Neuron (in vitro differentiated cells): ENCODE data around the gene VIPR2.
"Not testable (repeated sequence)": the region's sequence is repeated elsewhere in the genome, so short reads cannot be mapped to it uniquely, and the experiment has no call there.

ENCODE experiments used
- H2AFZ ChIP-seq: one replicate; pipeline ENCODE4 v1.6.1; 2013; ENCODE audit warnings: low read depth, mild to moderate bottlenecking, inconsistent platforms, low read length, moderate library complexity
- H3K27me3 ChIP-seq: one replicate; pipeline ENCODE4 v1.6.1; 2013; ENCODE audit warnings: low read length; ENCODE audit not compliant: insufficient read depth
- H3K36me3 ChIP-seq: one replicate; pipeline ENCODE4 v1.6.1; 2013; ENCODE audit warnings: low read length; ENCODE audit not compliant: insufficient read depth
- H3K4me1 ChIP-seq: one replicate; pipeline ENCODE4 v1.6.1; 2013; ENCODE audit warnings: low read length; ENCODE audit not compliant: insufficient read depth
- H3K4me3 ChIP-seq: 2 replicates; pipeline ENCODE4 v1.5.1; 2013; ENCODE audit warnings: mild to moderate bottlenecking, low read length, moderate library complexity
- H3K9me3 ChIP-seq: one replicate; pipeline ENCODE4 v1.6.1; 2013; ENCODE audit warnings: low read length

The VIPR2 gene

GRCh38 chr7:159166530-159166929 lies 21.9 kb upstream of the VIPR2 start:
- H2AFZ ChIP-seq = no peak overlapping the region
- no peak overlapping the region for H3K4me3 ChIP-seq
- H3K9me3 ChIP-seq = peaks cover 1% of the 10 kb centered on the region
- H3K27me3 ChIP-seq = no peaks in the 10 kb centered on the region
- no peaks in the 10 kb centered on the region for H3K4me1 ChIP-seq
- H3K36me3 ChIP-seq = no peaks in the 10 kb centered on the region

DNA sequence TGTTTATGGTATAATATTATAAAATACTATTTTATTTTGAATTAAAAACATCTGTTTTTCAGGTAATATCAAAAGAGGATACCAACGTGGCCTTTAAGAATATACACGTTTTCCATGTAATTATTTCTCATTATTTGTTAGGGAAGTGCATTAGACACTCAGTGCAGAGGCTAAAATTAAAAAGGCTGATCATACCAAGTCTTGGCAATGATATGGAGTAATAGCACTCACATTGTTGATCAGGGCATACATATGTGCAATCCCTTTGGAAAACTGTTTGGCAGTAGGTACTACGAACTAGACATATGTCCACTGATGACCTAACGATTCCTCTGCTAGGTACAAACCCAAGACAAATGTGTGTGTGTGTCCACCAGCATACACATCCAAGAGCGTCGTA lies 20.7 kb upstream of the VIPR2 start:
- H3K36me3 ChIP-seq = no peaks in the 10 kb centered on the region
- no peaks in the 10 kb centered on the region for H3K9me3 ChIP-seq
- no peaks in the 10 kb centered on the region for H3K4me1 ChIP-seq
- H2AFZ ChIP-seq = no peak overlapping the region
- H3K4me3 ChIP-seq = no peak overlapping the region
- H3K27me3 ChIP-seq = no peaks in the 10 kb centered on the region

GRCh38 chr7:159163703-159164301 lies 19.1 kb upstream of the VIPR2 start:
- H3K9me3 ChIP-seq, H3K4me3 ChIP-seq, H3K27me3 ChIP-seq, H3K36me3 ChIP-seq, H2AFZ ChIP-seq, H3K4me1 ChIP-seq: not testable (repeated sequence)

- H2AFZ ChIP-seq, H3K27me3 ChIP-seq, H3K36me3 ChIP-seq, H3K4me3 ChIP-seq, H3K9me3 ChIP-seq, H3K4me1 ChIP-seq: not testable (repeated sequence)
These were observed 17.5 kb upstream of the VIPR2 start for GRCh38 chr7:159162050-159162626.

DNA sequence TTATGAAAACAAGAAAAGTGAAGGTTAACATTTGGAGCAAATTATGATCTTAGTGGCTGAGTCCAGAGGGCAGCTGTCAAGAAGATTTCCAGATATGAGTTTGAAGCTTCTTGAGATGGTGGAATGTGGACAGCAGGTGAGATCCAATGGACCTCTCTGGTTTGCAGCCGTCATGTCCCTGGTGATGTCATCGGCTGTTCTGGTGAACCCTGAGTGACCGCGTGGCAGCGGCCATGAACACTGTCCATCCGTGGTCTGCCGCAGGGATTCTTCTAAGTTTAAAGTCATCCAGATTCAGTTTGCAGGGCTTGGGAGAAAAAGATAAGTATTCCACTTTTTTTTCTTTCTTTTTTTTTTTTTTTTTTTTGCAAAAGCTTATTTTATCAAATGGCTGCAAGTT lies 15.8 kb upstream of the VIPR2 start:
- Histone ChIP-seq H3K36me3 (no peaks in the 10 kb centered on the region), H2AFZ (no peak overlapping the region), H3K4me1 (no peaks in the 10 kb centered on the region), H3K27me3 (peaks cover 4% of the 10 kb centered on the region), H3K4me3 (no peak overlapping the region), H3K9me3 (no peaks in the 10 kb centered on the region)

GRCh38 chr7:159159731-159160130 lies 15.1 kb upstream of the VIPR2 start:
- H3K4me1 ChIP-seq = no peaks in the 10 kb centered on the region
- H2AFZ ChIP-seq = no peak overlapping the region
- H3K27me3 ChIP-seq = peaks cover 4% of the 10 kb centered on the region
- H3K9me3 ChIP-seq = no peaks in the 10 kb centered on the region
- no peaks in the 10 kb centered on the region for H3K36me3 ChIP-seq
- H3K4me3 ChIP-seq = no peak overlapping the region

DNA sequence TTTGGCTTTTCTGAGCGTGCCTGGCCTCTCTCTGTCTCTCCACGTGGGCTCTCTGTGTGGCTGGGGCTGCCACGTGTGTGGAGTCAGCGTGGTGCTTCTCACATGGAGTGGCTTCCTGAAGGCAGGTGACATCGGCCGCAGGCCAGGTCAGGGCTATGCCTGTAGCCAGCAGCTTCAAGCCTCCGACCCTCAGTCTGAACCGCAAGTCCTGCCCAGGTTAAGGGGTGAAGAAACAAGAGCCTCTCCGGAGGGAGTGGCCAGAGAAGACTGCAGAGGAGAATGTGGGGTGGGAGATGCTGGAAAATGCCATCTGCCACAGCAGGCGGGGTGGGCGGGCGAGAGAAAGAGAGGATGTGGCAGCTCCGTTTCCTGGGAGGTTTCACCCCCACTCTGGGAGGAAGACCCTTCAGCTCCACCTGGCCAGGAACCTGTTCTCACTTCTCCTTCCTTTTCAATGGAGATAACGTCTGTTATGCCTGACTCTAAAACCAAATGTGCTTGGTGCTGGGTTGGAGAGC lies 14.3 kb upstream of the VIPR2 start:
- no peak overlapping the region for H3K4me3 ChIP-seq
- no peak overlapping the region for H2AFZ ChIP-seq
- no peaks in the 10 kb centered on the region for H3K36me3 ChIP-seq
- no peaks in the 10 kb centered on the region for H3K9me3 ChIP-seq
- no peaks in the 10 kb centered on the region for H3K4me1 ChIP-seq
- peaks cover 4% of the 10 kb centered on the region for H3K27me3 ChIP-seq

GRCh38 chr7:159158125-159158887 lies 13.6 kb upstream of the VIPR2 start:
- no peaks in the 10 kb centered on the region for H3K36me3 ChIP-seq
- H2AFZ ChIP-seq = no peak overlapping the region
- no peak overlapping the region for H3K4me3 ChIP-seq
- H3K4me1 ChIP-seq = no peaks in the 10 kb centered on the region
- H3K27me3 ChIP-seq = peaks cover 4% of the 10 kb centered on the region
- no peaks in the 10 kb centered on the region for H3K9me3 ChIP-seq

- peaks cover 4% of the 10 kb centered on the region for H3K27me3 ChIP-seq
- H3K4me1 ChIP-seq = no peaks in the 10 kb centered on the region
- no peaks in the 10 kb centered on the region for H3K9me3 ChIP-seq
- H3K36me3 ChIP-seq = no peaks in the 10 kb centered on the region
- no peak overlapping the region for H2AFZ ChIP-seq
- H3K4me3 ChIP-seq = no peak overlapping the region
These were observed 13.0 kb upstream of the VIPR2 start for GRCh38 chr7:159157714-159158113.

DNA sequence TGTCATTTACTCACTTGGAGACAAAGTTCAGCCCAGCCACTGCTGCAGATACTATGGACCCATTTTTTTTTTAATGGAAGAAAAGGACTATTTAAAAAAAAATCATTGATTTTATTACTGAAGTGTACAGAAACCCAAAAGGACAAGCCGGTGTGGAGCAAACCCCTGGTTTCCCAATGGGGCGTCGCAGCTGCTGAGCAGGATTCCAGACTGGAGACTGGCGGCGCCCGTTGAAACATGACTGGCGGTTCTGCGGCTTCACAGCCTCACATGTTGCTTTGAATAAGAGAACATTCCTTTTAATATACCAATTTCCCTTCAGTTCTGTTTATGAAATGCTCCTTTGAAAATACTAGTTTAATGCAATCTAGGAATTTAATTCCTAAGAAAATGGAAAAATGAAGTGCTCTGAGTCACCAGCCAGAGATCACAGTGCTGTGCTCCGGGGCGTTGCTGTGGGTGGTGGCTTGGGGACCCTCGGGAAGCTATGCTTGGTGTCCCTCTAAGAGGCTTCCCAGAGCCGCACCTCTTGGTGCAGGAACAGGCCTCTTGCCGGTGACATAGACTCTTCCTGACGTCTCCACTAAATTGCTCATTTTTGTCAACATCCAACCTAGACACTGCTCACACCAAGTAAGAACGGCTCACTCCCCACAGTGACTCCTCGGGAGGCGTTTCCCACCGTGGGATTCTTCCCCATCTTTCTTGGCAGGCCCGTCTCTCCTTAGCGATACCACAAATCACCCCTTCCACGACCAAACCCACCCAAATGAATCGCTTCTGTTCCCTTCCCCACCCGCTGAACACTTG lies 12.0 kb upstream of the VIPR2 start:
- Histone ChIP-seq H3K9me3 (no peaks in the 10 kb centered on the region), H3K4me3 (no peak overlapping the region), H3K27me3 (peaks cover 4% of the 10 kb centered on the region), H3K4me1 (no peaks in the 10 kb centered on the region), H2AFZ (no peak overlapping the region), H3K36me3 (no peaks in the 10 kb centered on the region)

DNA sequence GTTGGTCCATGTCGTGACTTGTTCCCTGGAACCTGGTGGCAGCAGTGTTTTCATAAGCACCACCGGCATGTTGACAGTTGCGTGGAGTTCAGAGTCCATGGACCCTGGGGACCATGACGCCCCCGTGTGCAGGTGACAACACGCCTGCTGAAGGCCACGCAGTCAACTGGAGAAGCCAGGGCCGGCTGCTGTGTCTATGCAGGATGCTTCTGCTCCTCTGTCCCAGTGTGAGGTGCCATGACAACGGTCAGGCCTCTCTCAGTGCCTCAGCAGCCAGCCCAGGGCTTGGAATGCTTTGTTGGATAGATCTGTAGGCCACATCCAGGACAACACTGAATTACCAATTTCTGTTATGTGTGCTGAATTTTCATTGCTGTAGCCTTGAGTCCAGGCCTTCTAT lies 10.7 kb upstream of the VIPR2 start:
- Histone ChIP-seq H2AFZ (no peak overlapping the region), H3K9me3 (no peaks in the 10 kb centered on the region), H3K36me3 (no peaks in the 10 kb centered on the region), H3K4me3 (no peak overlapping the region), H3K4me1 (no peaks in the 10 kb centered on the region), H3K27me3 (peaks cover 4% of the 10 kb centered on the region)

DNA sequence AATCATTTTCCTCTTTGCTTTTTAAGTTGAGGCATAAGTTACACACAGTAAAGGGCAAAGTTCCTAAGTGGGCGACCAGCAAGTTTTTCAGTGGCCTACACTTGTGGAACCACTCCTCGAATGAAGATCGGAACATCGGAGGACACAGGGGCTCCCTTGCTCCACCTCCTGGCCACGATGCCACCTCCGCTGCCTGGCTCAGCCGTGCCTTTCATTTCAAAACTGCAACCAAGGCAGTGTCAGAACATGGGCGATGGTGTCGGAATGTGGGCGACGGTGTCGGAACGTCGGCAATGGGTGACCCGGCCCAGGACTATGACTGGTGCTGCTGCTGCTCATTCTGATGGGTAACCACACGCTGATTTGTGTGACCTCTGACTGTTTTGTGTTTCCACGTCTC lies 9.6 kb upstream of the VIPR2 start:
- H3K27me3 ChIP-seq = peaks cover 11% of the 10 kb centered on the region
- no peaks in the 10 kb centered on the region for H3K36me3 ChIP-seq
- no peaks in the 10 kb centered on the region for H3K4me1 ChIP-seq
- no peak overlapping the region for H2AFZ ChIP-seq
- H3K9me3 ChIP-seq = no peaks in the 10 kb centered on the region
- no peak overlapping the region for H3K4me3 ChIP-seq

- H3K4me1 ChIP-seq = no peaks in the 10 kb centered on the region
- peaks cover 3% of the 10 kb centered on the region for H3K9me3 ChIP-seq
- H3K27me3 ChIP-seq = peaks cover 15% of the 10 kb centered on the region
- H3K4me3 ChIP-seq = no peak overlapping the region
- H3K36me3 ChIP-seq = no peaks in the 10 kb centered on the region
- H2AFZ ChIP-seq = no peak overlapping the region
These were observed 8.8 kb upstream of the VIPR2 start for GRCh38 chr7:159153511-159153910.
